Uterus (tissue), 4 donors: ENCODE data around the gene TUBB3. TPM values are rescaled to one million over a fixed set of nuclear protein-coding genes. Genes with fewer than 3 reads are reported as not detected.

Experiments
- DNase-seq, 2 donors: peaks; one replicate each; pipeline ENCODE4 v3.0.0-alpha.2; 2019 to 2020
- H3K27ac ChIP-seq, 2 donors: fragments of 200-600 bp; sonication (generic); 1 replicate in 1 of 2; 2 replicates in 1 of 2; pipeline ENCODE4 v1.5.1; 2016 to 2018
- H3K27me3 ChIP-seq, 2 donors: fragments of 200-600 bp; sonication (generic); one replicate each; pipeline ENCODE4 v1.5.1; 2018 to 2019; ENCODE audit warnings: control low read depth in 1 of 2
- H3K36me3 ChIP-seq, 2 donors: fragments of 200-600 bp; sonication (generic); one replicate each; pipeline ENCODE4 v1.5.1; 2019; ENCODE audit warnings: control low read depth in 1 of 2
- H3K4me1 ChIP-seq, 2 donors: fragments of 200-600 bp; sonication (generic); one replicate each; pipeline ENCODE4 v1.5.1; 2018 to 2019; ENCODE audit warnings: control low read depth in 1 of 2
- H3K4me3 ChIP-seq, 2 donors: fragments of 200-600 bp; sonication (generic); 1 replicate in 1 of 2; 2 replicates in 1 of 2; pipeline ENCODE4 v1.5.1; 2018 to 2019; ENCODE audit warnings: mild to moderate bottlenecking in 1 of 2
- H3K9me3 ChIP-seq, 2 donors: fragments of 200-600 bp; sonication (generic); one replicate each; pipeline ENCODE4 v1.5.1; 2019; ENCODE audit warnings: control low read depth in 1 of 2
- CTCF ChIP-seq, 4 experiments: fragments of 200-600 bp in 2 of 4; fragments of 450-650 bp in 2 of 4; sonication (generic) in 2 of 4; IDR thresholded peaks; one replicate each; pipeline ENCODE4 v1.5.1; 2016 to 2019; ENCODE audit warnings: antibody characterized with exemption in 4 of 4, mild to moderate bottlenecking in 2 of 4, moderate library complexity in 1 of 4
- POLR2A ChIP-seq, 2 donors: fragments of 450-650 bp; IDR thresholded peaks; one replicate each; pipeline ENCODE4 v1.6.1; 2016; ENCODE audit warnings: antibody characterized with exemption in 2 of 2, mild to moderate bottlenecking in 1 of 2, moderate library complexity in 1 of 2
- intact Hi-C: fragments of 100-400 bp; cut with DNase I; formaldehyde crosslinking; loops from one replicate; pipeline ENCODE4 v1.15.1; 2023; ENCODE audit warnings: low total_unique reads
- total RNA-seq, 4 donors: library from RNA; depleted of rRNA in 3 of 4; stranded (reverse); fragments of >200 nt in 3 of 4; gene quantifications; one replicate each; pipeline versions ENCODE4 v1.1.0 to v1.2.4, GENCODE V29; 2014 to 2023
- donor health status: DM: yes; HTN: yes; CAD: no.

The TUBB3 gene
- total RNA-seq, 4 donors from 2014 or later = 0.88 to 28.6 TPM; not detected in 2

- Histone ChIP-seq H3K9me3 (no peaks in the 10 kb centered on the region), H3K4me1 (peaks cover 0 to 37% of the 10 kb centered on the region in 2 donors), H3K27me3 (peaks cover 0 to 20% of the 10 kb centered on the region in 2 donors), H3K36me3 (no peaks in the 10 kb centered on the region), H3K4me3 (peak overlapping the region in 1 of 2 donors; percentile 37), H3K27ac (peak overlapping the region in 1 of 2 donors; percentile 80)
- intact Hi-C loops = no loop called here
- no peak for DNase-seq
- no peak for TF ChIP-seq CTCF (IDR thresholded peaks at IDR 0.05)
- no peak for TF ChIP-seq POLR2A (IDR thresholded peaks at IDR 0.05)
Measured at GRCh38 chr16:89923640-89924296, 626 bp downstream of the TUBB3 start.

- no peaks in the 10 kb centered on the region for H3K9me3 ChIP-seq
- no peak overlapping the region for H3K4me3 ChIP-seq
- H3K36me3 ChIP-seq = no peaks in the 10 kb centered on the region
- peaks cover 0 to 20% of the 10 kb centered on the region in 2 donors for H3K27me3 ChIP-seq
- peaks cover 0 to 35% of the 10 kb centered on the region in 2 donors for H3K4me1 ChIP-seq
- TF ChIP-seq POLR2A (IDR thresholded peaks at IDR 0.05) (no peak), CTCF (IDR thresholded peaks at IDR 0.05) (no peak)
- H3K27ac ChIP-seq = no peak overlapping the region
- intact Hi-C loops = no loop called here
- DNase-seq = no peak
Measured at GRCh38 chr16:89924297-89924924, 1.3 kb downstream of the TUBB3 start.

- H3K4me3 ChIP-seq = no peak overlapping the region
- no peak for TF ChIP-seq CTCF (IDR thresholded peaks at IDR 0.05)
- TF ChIP-seq POLR2A (IDR thresholded peaks at IDR 0.05) = no peak
- H3K4me1 ChIP-seq = peaks cover 0 to 35% of the 10 kb centered on the region in 2 donors
- H3K36me3 ChIP-seq = no peaks in the 10 kb centered on the region
- peaks cover 0 to 20% of the 10 kb centered on the region in 2 donors for H3K27me3 ChIP-seq
- H3K27ac ChIP-seq = no peak overlapping the region
- DNase-seq = no peak
- intact Hi-C loops = no loop called here
- no peaks in the 10 kb centered on the region for H3K9me3 ChIP-seq
Measured at GRCh38 chr16:89924925-89925307, 1.8 kb downstream of the TUBB3 start.

GRCh38 chr16:89925596-89926079, 2.5 kb downstream of the TUBB3 start:
- Histone ChIP-seq H3K4me3 (peak overlapping the region in 1 of 2 donors; percentile 7), H3K27ac (no peak overlapping the region), H3K4me1 (peaks cover 0 to 35% of the 10 kb centered on the region in 2 donors), H3K36me3 (no peaks in the 10 kb centered on the region), H3K27me3 (peaks cover 0 to 20% of the 10 kb centered on the region in 2 donors), H3K9me3 (no peaks in the 10 kb centered on the region)
- intact Hi-C loops = no loop called here
- DNase-seq = no peak
- no peak for TF ChIP-seq CTCF (IDR thresholded peaks at IDR 0.05)

GRCh38 chr16:89931305-89931896, 8.3 kb downstream of the TUBB3 start:
- intact Hi-C loops = no loop called here
- Histone ChIP-seq H3K4me1 (no peaks in the 10 kb centered on the region), H3K9me3 (no peaks in the 10 kb centered on the region), H3K36me3 (no peaks in the 10 kb centered on the region), H3K27ac (no peak overlapping the region), H3K27me3 (no peaks in the 10 kb centered on the region), H3K4me3 (no peak overlapping the region)
- TF ChIP-seq CTCF (IDR thresholded peaks at IDR 0.05) (no peak), POLR2A (IDR thresholded peaks at IDR 0.05) (no peak)
- no peak for DNase-seq
